Stimulated activated CD8-positive, alpha-beta memory T cell treated with anti-CD3 and anti-CD28 coated beads, Interleukin-12 subunit alpha, Interleukin-12 subunit beta, amount 100 ng/mL, for 24 hours (primary cell): ENCODE measurements around the gene MYL3.

Experiments used
- DNase-seq: peaks from one replicate; pipeline ENCODE4 v3.0.0-alpha.2; 2020; ENCODE audit errors: extremely low read depth

Gene MYL3

DNA sequence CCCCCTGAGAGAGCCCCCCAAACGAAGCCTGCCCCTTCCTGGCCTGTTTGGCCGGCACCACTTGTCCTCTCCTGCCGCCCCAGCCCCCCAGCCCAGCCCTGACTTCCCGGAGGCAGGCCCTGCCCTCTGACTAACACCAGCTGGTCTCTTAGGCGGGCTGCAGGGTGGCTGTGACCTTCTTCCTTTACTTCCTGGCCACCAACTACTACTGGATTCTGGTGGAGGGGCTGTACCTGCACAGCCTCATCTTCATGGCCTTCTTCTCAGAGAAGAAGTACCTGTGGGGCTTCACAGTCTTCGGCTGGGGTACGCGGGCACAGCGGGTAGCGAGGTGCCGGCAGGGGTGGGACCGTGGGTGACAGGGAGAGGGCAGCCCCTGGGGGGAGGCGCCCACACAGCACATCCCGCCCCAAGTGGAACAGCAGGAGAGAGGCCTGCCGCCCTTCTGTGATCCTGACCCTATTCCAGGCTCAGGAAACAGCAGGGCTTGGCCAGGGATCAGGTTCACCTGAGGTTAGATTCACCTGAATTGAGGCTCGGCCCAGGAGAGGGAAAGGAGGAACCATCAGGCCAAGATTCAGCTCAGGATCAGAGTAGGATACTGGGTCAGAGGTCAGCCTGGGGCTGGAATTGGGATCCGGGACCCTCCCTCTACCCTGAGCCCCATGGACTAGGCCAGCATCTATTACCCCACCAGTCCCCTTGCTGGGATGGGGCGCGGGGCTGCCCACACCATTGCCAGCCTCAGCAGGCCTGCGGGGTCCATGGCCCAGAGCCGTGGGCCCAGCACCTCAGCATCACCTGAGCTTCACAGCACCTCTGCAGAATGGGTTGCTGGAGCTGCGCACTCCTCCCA is 36.1 kb upstream of the MYL3 start:
- DNase-seq, result no peak

DNA sequence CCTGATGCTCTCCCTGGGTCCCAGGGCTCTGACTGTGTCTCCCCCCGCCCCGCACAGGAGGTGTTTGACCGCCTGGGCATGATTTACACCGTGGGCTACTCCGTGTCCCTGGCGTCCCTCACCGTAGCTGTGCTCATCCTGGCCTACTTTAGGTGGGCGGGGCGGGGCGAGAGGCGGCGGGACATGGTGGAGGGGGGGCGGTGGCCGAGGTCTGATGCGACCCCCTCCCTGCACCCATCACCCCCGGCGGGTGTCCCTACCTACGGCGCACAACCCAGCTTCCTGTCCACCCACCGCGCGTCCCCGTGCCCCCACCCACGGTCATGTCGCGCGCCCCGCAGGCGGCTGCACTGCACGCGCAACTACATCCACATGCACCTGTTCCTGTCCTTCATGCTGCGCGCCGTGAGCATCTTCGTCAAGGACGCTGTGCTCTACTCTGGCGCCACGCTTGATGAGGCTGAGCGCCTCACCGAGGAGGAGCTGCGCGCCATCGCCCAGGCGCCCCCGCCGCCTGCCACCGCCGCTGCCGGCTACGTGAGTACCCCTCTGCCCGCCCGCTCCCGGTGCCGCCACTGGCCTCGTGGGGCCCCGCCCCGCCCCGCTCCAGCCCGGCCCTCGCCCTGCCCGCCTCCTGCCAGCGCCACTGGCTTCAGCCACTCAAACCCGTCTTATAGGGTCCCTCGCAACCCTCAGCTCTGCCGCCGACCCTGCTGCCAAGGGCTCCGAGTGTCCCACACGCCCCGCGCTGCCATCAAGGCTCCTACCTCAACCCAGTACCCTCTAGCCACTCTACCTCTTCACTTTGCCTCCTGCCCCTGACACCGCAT is 35.3 kb upstream of the MYL3 start:
- DNase-seq, result no peak

DNA sequence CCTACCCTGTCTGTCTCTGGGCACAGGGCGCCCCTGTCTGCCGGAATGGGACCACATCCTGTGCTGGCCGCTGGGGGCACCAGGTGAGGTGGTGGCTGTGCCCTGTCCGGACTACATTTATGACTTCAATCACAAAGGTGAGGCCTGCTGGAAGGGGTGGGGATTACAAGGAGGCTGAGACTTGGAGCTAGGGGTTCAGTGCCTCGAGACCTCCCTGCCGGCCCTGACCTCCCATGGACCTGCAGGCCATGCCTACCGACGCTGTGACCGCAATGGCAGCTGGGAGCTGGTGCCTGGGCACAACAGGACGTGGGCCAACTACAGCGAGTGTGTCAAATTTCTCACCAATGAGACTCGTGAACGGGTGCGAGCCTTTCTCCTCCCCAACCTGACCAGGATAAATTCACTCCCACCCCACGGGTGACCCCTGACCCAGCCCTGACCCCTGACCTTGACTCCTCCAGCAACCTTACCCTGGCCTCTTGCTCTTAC is 34.6 kb upstream of the MYL3 start:
- no peak for DNase-seq

DNA sequence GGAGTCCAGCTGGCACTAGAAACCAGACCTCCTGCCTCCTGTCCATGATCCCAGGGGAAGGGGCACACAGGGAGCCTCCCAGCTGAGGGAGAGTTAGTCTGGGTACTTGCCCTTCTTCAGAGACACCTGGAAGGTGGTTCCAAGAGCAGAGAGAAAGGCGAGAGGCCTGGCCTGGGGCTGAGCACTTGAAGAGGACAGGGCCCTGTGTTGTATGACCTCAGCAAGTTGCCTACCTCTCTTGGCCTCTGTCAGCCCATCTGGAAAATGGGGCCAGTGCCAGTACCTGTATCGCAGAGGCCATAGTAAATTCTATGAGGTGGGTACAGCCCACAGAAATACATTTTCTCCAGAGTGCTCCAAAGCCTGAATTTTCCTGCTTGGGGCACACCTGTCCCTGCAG is 33.8 kb upstream of the MYL3 start:
- DNase-seq, result no peak

DNA sequence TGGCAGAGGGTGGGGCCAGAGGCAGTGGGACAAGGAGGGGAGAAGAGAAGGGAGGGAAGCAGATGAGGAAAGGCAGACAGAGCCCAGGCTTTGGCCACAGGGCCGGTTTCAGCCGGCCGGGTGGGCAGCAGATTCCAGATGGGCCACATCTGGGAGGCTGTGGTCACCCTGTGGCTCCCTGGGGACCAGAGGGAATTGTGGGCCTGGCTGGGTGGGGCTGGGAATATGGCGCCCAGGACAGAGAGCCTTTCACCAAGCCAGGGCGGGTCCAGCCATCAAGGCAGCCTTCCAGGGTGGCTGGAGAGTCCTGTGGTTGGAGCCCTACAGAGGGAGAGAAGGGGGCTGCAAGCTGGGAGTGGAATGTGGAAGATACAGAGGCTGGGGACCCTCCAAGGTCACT is 33.1 kb upstream of the MYL3 start:
- DNase-seq, result no peak

DNA sequence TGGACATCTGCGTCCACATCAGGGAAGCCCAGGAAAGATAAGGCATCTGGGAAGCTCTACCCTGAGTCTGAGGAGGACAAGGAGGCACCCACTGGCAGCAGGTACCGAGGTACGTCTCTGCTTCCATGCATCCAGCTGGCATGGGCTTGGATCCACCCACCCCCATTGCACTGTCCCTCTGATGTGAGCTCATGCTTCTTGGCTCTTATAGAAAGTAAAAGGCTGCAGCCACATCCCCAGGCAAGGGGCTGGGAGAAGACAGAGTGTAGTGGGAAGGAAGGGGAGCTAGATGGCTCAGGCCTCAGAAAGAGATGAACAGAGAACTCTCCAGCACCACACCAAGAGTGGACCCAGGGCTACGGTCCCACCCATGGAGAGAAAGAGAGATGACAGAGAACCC is 32.5 kb upstream of the MYL3 start:
- no peak for DNase-seq

DNA sequence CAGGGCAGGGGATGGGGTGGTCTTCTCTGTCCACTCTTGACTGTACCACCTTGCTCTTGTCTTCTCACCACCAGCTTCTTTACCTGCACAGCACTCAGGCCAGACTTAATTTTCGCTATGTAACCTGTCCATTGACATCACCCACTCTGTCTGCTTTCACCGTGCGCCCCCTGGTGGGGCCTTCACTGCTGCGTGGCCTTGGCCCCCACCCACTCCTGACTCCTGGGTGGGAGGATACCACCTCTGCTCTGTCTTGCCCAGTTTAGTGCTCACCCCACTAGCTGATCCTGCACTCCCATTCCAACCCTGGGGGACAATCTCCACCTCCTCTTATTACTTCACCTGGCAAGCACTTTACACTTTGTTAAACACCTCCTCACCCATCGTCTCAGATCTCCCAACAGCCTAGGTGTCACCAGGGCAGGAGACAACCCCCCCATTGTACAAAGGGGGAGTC is 32.0 kb upstream of the MYL3 start:
- DNase-seq, result peak; percentile 45

DNA sequence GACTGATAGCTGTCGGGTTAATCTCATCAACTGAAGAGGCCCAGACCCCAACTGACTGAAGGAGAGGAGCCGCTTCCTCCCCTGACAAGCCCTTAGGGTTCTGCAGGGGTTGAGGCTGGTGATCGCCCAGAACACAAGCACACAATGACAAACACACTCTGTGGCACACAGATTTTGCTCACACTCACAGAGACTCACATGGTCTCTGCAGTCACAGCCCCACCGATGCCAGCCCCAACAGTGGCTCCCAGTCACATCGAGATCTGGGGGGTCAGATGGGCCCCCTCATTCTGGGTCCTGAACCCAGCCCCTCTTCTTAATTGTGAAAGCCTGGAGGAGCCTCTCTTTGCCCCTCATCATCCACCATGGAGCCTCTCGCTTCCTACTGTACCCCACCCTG is 31.0 kb upstream of the MYL3 start:
- no peak for DNase-seq

DNA sequence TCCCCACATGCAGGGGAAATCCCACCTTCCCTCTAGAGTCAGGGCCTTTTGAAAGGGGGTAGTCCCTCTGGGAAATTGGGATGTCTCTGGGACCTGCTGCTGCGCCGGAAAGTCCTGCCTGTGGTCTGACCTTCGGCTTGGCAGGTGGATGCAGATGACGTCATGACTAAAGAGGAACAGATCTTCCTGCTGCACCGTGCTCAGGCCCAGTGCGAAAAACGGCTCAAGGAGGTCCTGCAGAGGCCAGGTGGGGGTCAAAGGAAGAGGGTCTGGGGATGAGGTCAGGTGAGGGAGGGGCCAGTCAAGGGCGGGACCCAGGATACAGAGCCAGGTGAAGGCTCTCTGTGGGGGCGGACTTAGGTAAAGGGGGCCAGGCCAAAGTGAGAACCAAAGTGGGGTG is 30.5 kb upstream of the MYL3 start:
- DNase-seq, result no peak

DNA sequence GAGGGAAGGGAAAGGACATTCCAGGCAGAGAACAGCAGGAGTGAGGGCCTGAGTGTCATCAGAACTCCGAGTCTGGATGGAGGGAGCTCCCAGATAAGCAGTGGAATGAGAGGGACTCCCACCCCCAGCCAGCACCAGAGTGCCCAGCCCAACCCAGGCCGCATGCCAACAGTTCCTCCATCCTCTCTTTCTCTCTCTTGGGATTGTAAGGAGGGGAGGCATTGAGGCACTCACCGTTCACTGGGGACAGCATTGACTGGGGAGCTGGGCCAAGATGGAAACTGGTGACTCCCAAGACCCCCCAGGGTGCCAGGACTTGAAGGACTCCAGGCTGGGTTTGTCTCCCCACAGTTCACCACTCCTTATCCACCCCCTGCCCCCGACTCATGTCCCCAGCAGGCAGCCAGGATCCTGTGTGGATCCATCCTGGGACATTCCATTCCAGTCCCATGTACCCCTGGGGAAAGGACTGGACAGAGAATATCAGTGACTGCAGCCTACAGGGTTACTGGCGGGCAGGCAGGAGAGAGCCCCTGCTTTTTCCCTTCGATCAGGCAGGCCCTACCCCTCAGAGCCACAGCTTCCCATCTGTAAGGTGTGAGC is 30.0 kb upstream of the MYL3 start:
- DNase-seq, result no peak

DNA sequence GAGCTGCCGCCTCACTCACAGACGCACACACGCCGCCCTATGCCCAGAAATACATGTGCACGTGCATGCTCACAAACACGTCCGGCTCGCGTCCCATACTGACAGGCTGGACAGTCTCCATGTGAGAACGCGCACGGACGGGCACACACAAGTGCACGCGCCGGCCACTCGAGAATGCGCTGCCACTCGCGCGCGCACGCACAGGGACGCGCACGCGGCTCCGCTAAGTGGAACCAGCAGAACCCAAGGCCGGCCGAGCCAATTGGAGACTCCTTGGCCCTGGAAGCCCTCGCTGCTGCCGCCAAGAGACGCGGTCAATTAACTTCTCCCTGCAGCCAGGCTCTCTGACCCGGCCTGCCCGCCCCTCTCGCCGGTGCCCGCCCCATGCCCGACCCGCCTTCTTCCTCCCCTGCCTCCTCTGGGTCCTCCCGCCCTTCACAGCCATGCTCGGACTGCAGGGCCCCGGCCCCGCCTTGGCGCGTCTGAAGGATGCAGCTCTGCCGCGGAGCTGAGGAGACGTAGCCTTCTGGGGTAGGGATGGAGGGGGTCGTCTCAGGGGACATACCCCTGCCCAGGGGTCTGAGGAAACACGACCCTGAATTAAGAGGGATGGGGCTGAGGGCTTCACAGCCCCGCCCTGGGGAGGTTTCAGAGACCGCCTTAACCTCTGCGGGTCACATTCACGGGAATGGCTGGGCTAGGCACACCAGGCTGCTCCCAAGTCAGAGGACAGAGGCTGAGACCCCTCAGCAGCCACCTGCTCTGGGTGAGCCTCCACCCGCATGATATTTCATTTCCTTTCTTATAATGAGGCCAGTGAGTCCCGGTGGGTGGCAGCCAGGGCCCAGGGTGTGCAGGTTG is 29.3 kb upstream of the MYL3 start:
- DNase-seq, result no peak

DNA sequence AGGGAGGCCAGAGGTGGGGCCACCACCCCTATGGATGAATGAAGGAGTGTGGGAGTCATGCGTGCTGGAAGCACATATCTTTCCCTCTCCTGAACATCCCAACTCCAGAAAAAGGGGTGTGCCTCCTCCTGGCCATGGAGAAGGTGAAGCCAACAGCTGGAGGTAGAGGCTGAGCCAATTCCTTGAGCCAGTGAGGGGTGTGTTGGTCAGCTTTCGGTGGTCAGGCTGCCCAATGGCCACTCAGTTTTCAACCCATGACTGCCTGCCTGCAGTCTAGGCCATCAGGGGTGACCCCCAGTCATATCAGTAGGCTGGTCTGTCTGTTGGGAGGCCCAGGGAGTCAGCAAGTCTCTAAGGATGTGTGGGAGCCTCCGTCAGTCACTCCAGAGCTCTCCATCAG is 27.9 kb upstream of the MYL3 start:
- no peak for DNase-seq

DNA sequence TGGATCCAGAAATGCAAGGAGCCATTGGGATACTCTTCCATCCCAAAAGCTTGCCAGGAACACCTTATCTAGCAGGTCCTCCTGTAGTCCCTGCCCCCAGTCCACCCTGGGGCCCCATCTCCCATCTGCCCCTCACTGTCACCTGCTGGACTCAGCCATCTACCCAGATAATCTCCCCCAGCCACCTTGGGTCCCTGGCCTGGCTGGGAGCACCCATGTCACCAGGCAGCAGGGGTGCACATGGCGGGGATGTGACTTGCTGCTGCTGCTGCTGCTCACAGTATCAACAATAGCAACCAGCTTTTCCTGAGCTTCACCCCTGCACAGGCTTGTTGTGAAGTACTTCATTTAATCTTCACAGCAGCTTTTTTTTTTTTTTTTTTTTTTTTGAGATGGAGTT is 26.9 kb upstream of the MYL3 start:
- no peak for DNase-seq

DNA sequence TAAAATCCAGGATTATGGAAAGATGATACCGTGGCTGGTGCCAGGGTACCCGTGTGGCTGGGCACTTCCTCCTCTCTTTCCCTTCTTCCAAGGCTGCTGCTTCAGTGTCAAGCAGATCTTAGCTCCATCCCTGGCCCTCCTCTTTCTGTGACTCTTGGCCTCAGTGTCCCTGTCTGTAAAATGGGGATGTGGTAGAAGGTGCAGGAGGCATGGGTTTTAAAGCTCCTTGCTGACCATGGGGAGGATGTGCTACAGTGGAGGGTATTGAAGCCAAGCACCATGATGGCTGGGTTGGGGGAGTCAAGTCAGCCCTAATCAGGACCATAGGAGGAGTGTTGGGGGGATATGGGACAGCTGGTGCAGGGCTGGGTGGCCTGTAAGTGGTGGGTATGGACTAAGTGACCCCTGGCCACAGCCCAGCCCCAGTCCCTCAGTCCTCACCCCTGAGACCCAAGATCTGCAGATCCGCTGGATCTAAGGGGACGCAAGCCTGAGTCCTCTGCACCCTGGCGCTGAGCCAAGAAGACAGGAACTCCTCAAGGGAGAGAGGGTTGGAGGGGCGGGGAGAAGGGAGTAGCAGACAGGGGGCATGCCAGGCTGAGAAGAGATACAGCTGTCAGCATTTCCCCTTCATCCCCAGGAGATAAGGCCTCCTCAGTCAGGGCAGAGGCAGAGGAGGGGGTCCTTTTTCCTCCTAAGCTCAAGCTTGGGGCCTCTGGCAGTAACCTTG is 26.3 kb upstream of the MYL3 start:
- no peak for DNase-seq

DNA sequence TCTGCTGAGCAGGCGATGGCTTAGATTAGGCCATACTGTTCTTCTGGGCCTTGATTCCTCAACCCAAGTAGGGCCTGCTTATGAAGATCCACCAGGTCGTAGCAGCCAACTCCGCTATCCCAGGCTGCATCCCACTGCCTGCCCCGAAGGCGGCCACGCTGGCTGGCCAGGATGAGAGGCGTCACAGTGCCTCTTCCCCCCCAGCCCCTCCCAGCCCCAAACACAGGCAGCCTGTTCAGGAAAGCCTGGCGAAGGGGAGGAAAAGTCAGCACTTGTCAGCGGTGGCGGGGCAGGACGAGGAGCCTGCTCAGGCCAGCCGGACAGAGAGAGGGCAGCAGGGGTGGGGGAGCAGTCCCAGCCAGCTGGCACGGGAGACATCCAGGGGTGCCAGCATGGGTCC is 25.5 kb upstream of the MYL3 start:
- no peak for DNase-seq

DNA sequence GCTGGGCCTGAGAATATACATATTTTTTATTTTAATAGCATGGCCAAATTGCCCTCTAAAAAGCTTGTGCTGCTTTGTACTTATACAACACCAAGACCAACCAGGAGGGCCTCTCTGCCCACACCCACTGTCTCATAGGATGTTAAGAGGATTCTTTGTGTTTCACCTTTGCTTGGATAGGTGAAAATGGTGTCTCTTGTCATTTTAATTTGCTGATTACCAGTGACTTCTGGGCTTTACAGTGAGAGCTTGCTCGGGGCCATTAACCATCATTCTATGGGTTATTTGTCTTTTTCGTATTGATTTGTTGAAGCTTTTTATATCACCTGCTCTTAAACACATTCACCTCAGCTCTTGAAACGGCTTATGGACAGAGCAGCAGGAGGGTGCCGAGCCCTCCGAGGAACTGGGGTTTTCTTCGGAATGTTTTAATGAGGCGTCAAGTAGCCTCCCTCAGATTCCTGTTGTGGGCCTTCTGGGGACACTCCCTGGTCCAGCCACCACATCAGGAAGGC is 24.8 kb upstream of the MYL3 start:
- DNase-seq, result no peak

DNA sequence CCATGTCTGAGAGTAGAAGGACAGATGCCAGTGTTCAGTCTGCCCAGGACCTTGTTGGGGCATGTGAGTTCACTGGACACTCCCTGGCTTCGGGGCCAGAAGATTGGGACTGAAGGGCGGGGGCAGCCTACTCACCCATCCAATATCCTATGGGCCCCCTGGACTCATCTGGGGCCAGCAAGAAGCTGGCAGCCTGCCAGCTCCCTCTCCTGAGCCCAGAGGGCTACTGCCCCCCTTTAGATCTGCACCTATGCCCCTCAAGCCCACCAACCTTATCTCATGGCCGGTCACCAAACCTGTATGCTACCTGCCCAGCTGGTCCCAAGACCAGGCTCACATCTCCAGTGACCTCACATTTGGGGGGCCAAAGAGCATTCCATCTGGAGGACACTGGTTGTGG is 22.4 kb upstream of the MYL3 start:
- DNase-seq, result no peak

DNA sequence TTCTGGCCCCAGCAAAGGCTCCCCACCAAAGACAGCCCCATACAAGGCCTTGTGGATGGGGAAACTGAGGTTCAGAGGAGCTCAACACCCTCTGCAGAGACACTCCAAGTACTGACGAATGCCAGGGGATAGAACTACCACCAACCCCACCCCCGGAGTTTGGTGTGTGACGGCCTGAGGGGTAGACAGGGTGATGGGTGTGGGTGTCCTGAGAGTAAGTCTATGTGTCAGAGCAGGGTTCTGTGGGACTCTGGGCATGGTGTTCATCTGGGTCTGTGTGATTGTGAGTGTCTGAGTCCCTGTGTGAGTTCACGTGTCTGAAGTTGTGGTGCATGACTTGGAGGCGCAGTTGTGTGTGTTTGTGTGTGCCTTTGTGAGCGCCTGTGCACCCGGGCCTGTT is 21.7 kb upstream of the MYL3 start:
- DNase-seq, result no peak

DNA sequence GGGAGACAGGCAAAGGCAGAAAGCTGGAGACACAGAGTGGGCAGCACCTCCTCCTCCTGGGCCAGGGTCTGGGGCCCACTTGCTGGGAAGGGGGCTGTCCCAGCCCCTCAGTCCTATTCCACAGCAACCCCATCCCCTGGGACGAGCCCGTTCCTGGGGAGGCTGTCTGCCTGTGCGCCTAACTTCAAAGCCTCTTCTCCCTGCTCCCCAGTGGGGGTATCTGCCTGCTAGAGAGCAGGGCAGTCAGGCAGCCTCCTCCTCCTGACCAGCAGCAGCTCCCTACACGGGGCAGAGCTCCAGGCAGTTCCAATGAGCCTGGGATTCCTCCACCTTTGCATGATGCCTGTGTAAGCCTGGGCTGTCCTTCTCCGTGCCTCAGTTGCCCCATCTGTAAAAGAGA is 21.2 kb upstream of the MYL3 start:
- DNase-seq, result no peak

DNA sequence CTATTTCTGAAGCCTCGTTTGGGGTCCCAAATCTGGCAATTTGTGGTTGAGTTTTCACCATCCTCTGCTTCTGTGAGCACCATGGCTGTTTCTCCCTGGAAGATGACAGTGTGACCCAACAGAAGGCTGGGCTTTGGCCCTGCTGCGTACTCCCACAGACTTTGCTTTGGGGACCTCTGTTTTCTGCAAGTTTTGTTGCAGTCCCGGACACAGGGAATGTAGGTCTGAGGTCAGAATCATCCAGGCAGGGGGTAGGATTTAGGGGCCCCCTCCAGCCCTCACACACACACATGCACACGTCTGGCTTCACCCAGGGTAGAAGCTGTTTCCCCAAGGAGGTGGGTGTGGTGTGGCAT is 20.6 kb upstream of the MYL3 start:
- no peak for DNase-seq
